HAP-1 (cell line): ENCODE measurements around the gene SIRT2.
"Not testable (repeated sequence)": the region's sequence is repeated elsewhere in the genome, so short reads cannot be mapped to it uniquely, and the experiment has no call there.

Experiments
- DNase-seq, 2 experiments: peaks; one replicate each; pipeline ENCODE4 v3.0.0-alpha.2; 2016 to 2020; ENCODE audit warnings: low spot score in 2 of 2
- H3K27me3 ChIP-seq: fragments of 250-450 bp; sonication (Bioruptor Pico); 2 replicates; pipeline ENCODE4 v1.5.1; 2020; ENCODE audit warnings: low read depth, mild to moderate bottlenecking, moderate library complexity
- H3K36me3 ChIP-seq: fragments of 250-450 bp; sonication (Bioruptor Pico); replicated peaks from 2 replicates; pipeline ENCODE4 v1.5.1; 2020; ENCODE audit warnings: mild to moderate bottlenecking
- H3K4me1 ChIP-seq: fragments of 250-450 bp; sonication (Bioruptor Pico); 2 replicates; pipeline ENCODE4 v1.5.1; 2020; ENCODE audit warnings: mild to moderate bottlenecking
- H3K4me3 ChIP-seq: fragments of 250-450 bp; sonication (Bioruptor Pico); 2 replicates; pipeline ENCODE4 v1.5.1; 2020; ENCODE audit warnings: mild to moderate bottlenecking, moderate library complexity
- H3K9me3 ChIP-seq: fragments of 250-450 bp; sonication (Bioruptor Pico); 2 replicates; pipeline ENCODE4 v1.5.1; 2020; ENCODE audit warnings: mild to moderate bottlenecking, moderate library complexity
- in situ Hi-C: fragments of 300-500 bp; cut with MboI; formaldehyde crosslinking; loops from 3 replicates; pipeline ENCODE4 v1.14.3; 2020; ENCODE audit warnings: low sequenced_read_pairs, inconsistent platforms, mixed read lengths

The SIRT2 gene

DNA sequence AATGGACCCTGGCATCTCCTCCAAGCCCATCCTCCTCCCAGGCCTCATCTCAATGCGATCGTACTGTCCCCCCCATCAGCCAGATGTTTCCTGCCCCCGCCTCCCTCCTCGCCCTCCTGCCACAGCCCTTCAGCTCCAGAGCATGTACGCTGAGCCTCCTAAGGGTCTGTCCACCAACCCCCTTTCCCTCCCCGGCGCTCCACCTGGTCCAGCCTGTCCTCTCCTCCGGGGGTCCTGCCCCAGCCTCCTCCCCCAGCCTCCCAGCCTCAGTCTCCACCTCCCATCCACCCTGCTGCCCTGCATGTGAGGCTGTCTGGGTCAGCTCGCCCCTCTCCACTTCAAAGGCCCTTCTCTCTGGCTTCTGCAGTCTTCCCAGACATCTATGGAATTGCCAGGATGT is 4.5 kb downstream of the SIRT2 start:
- DNase-seq = no peak
- no peaks in the 10 kb centered on the region for H3K36me3 ChIP-seq
- no peaks in the 10 kb centered on the region for H3K9me3 ChIP-seq
- H3K27me3 ChIP-seq = no peaks in the 10 kb centered on the region
- no peak overlapping the region for H3K4me3 ChIP-seq
- H3K4me1 ChIP-seq = peaks cover 6% of the 10 kb centered on the region
- in situ Hi-C loops = no loop called here

DNA sequence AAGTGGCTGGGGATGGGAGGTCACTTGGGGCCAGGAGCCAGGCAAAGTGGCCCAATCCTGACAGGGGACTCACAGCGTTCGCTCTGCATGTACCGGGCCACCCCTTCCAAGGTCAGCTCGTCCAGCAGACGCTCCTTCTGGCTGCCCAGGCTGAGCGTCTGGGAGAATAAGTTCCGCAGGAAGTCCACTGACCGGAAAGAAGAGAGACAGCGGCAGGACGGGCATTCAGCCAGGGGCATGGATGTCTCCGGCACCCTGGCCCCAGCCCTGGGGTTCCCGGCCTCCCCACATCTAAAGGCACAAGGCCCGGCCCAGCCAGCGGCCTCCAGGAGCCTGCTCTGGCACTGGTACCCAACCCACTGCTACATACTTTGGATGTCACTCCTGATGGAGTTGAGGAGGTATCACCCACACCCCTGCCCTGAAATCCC is 6.1 kb downstream of the SIRT2 start:
- Histone ChIP-seq H3K9me3 (no peaks in the 10 kb centered on the region), H3K36me3 (no peaks in the 10 kb centered on the region; the same call in 1 of the 2 replicates), H3K4me1 (no peaks in the 10 kb centered on the region; the same call in 1 of the 2 replicates), H3K4me3 (no peak overlapping the region), H3K27me3 (no peaks in the 10 kb centered on the region)
- in situ Hi-C loops = no loop called here
- no peak for DNase-seq

DNA sequence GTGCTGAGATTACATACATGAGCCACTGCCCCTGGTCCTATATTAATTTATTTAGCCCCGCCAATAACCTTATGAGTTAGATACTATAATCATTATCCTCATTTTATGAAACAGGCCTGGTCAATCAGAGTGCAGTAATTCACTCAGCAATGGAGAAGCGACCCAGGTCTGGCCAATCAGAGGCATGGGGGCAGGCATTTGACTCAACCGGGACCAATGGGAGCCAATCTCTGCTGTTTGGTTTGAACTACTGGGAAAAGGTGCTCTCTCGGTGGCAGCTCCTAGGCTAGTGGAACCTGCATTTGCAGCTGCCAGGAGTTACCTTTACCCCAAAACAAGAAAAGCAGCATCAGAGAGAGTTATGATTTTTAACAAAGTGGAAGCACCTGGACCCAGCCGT is 6.6 kb downstream of the SIRT2 start:
- Histone ChIP-seq H3K9me3 (no peaks in the 10 kb centered on the region), H3K27me3 (no peaks in the 10 kb centered on the region), H3K4me3 (no peak overlapping the region), H3K4me1 (no peaks in the 10 kb centered on the region), H3K36me3 (no peaks in the 10 kb centered on the region; the same call in 1 of the 2 replicates)
- no peak for DNase-seq
- in situ Hi-C loops = no loop called here

DNA sequence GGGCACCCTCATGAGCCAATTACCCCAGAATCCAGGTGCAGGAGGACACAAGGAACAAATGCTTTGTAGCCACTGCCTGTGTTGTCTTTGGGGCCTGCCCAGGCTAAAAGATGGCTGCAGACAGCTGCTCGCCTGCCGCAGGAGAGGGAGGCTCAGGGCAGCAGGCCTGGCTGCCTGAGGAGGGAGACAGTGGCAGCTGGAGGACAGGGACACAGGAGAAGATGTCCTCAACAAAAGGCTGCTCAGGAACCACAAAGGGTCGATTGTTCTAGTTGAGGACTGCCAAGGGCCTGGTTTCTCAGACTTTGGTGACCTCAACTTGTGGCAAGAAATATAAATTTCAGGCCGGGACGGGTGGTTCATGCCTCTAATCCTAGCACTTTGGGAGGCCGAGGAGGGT is 7.6 kb downstream of the SIRT2 start:
- DNase-seq = no peak

DNA sequence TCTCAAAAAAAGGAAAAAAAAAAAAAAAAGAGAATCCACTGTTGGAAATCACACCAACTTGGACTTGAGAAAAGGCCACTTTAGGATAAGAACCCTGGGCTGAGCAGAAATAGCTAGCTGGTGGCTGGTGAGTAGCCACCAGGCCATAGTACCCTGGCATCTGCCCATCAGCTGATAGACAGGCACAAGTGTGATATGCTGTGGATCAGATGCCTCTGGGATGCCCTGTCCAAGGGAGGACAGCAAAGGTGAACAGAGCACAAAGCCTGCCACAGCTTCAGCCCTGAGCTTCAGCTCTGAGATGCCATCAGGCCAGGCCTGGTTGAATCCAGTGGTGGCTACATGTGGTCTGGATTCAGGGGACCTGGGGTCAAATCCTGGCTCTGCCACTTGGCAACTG is 8.7 kb downstream of the SIRT2 start:
- no peak for DNase-seq
- Histone ChIP-seq H3K4me3 (no peak overlapping the region), H3K9me3 (no peaks in the 10 kb centered on the region), H3K27me3 (no peaks in the 10 kb centered on the region), H3K4me1 (no peaks in the 10 kb centered on the region), H3K36me3 (no peaks in the 10 kb centered on the region; the same call in none of the 2 replicates)
- in situ Hi-C loops = no loop called here

More for the DNA sequence above, 7.6 kb downstream of the SIRT2 start:
- in situ Hi-C loops = no loop called here
- Histone ChIP-seq H3K36me3 (no peaks in the 10 kb centered on the region; the same call in none of the 2 replicates), H3K27me3 (no peaks in the 10 kb centered on the region), H3K4me3 (no peak overlapping the region), H3K4me1 (no peaks in the 10 kb centered on the region), H3K9me3 (no peaks in the 10 kb centered on the region)

DNA sequence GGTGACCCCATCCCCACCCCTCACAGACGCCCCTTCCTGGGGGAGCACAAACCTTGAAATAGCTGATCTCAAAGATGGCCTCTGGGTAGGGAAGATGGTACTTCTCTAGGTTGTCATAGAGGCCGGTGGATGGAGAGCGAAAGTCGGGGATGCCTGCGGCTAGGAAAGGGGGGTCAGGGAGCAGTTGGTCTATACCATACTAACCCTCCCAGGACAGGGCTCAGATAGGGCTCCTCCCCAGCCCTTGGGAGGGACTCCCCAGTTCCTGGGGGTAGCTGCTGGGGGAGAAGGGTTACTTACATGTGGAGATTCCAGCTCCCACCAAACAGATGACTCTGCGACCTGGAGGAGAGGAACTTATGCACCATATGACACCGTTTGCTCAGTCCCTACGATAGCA is 9.6 kb downstream of the SIRT2 start:
- H3K27me3 ChIP-seq = no peaks in the 10 kb centered on the region
- H3K4me1 ChIP-seq = no peaks in the 10 kb centered on the region
- no peak for DNase-seq
- in situ Hi-C loops = no loop called here
- H3K36me3 ChIP-seq = no peaks in the 10 kb centered on the region; the same call in none of the 2 replicates
- no peaks in the 10 kb centered on the region for H3K9me3 ChIP-seq
- H3K4me3 ChIP-seq = no peak overlapping the region

DNA sequence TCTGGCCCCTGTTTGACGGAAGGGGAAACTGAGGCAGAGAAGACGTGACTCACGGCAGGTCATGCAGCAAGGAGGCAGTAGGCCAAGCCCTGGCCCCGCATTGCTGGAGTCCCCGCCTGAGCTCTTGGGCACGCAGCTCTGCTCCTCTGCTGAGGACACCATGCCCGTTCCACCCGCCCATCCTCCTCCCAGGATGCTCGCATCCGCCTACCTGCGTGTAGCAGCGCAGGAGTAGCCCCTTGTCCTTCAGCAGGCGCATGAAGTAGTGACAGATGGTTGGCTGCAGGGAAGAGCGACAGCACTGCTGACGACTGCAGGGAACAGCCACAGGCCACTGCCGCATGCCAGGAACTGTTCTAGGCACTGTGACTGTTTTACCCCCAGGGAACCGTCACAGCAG is 10.5 kb downstream of the SIRT2 start:
- in situ Hi-C loops = no loop called here
- Histone ChIP-seq H3K27me3 (no peaks in the 10 kb centered on the region), H3K36me3 (no peaks in the 10 kb centered on the region; the same call in none of the 2 replicates), H3K9me3 (no peaks in the 10 kb centered on the region), H3K4me3 (no peak overlapping the region), H3K4me1 (no peaks in the 10 kb centered on the region)
- no peak for DNase-seq

DNA sequence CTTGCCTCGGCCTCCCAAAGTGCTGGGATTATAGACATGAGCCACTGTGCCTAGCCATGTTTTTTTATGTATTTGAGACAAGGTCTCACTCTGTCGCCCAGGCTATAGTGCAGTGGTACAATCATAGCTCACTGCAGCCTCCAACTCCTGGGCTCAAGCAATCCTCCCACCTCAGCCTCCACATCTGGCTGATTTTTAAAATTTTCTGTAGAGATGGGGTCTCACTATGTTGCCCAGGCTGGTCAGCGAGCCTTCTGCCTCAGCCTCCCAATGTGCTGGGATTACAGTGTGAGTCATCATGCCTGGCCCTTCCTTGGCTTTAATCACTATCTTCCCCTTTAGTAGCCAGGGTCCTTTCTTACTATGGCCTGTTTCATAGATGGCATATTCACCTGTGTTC is 14.7 kb downstream of the SIRT2 start:
- H3K4me3 ChIP-seq, H3K4me1 ChIP-seq, DNase-seq, H3K9me3 ChIP-seq, H3K36me3 ChIP-seq, H3K27me3 ChIP-seq, in situ Hi-C loops: not testable (repeated sequence)

DNA sequence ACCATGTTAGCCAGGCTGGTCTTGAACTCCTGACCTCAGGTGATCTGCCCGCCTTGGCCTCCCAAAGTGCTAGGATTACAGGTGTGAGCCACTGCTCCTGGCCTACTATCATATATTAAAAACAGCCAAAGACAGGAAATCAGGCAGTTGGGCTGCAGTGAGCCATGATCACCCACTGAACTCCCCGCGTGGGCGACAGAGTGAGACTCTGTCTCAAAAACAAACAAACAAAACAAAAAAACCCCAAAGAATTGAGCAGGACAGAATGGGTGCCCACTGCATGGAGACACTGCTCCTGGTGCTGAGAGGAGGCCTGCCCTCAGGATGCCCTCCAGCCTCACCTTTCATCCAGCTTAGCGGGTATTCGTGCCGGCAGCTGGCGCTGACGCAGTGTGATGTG is 16.1 kb downstream of the SIRT2 start:
- Histone ChIP-seq H3K4me3 (no peak overlapping the region), H3K36me3 (no peaks in the 10 kb centered on the region; the same call in 1 of the 2 replicates), H3K9me3 (no peaks in the 10 kb centered on the region), H3K27me3 (no peaks in the 10 kb centered on the region), H3K4me1 (no peaks in the 10 kb centered on the region)
- no peak for DNase-seq
- in situ Hi-C loops = no loop called here

DNA sequence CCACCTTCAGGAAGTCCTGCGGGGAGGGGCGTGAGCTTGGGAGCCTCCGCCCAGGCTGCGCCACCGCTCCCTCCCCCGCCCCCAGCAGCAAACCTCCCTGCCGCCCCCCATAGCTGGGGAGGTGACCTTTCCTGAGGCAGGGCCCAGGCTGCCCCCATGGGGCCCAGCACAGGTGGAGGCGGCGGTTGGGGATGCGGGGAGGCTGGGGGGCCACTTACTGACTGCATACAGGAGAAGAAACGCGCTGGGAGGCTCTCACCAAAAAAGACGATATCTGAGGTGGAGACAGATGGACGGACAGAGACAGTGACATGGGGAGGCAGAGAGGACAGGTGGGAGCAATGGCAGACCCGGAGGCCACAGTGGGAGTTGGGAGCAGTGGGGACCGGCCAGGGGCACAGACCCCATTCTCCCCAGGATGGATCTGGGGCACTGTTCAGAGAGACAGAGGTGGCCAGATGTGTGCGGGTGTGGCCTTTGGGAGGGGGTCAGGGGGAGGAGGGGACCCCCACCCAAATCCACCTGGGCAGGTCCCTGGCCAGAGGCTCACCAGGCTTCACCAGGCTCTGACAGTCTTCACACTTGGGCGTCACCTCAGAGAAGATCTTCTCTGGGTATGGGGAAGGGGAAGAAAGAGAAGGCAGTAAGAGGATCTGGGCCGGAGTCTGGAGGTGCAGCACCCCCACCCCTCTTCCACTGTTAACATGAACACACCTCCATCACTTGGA is 18.4 kb downstream of the SIRT2 start:
- Histone ChIP-seq H3K9me3 (no peaks in the 10 kb centered on the region), H3K36me3 (no peaks in the 10 kb centered on the region), H3K4me3 (no peak overlapping the region), H3K27me3 (no peaks in the 10 kb centered on the region), H3K4me1 (no peaks in the 10 kb centered on the region)
- DNase-seq = no peak
- in situ Hi-C loops = no loop called here

DNA sequence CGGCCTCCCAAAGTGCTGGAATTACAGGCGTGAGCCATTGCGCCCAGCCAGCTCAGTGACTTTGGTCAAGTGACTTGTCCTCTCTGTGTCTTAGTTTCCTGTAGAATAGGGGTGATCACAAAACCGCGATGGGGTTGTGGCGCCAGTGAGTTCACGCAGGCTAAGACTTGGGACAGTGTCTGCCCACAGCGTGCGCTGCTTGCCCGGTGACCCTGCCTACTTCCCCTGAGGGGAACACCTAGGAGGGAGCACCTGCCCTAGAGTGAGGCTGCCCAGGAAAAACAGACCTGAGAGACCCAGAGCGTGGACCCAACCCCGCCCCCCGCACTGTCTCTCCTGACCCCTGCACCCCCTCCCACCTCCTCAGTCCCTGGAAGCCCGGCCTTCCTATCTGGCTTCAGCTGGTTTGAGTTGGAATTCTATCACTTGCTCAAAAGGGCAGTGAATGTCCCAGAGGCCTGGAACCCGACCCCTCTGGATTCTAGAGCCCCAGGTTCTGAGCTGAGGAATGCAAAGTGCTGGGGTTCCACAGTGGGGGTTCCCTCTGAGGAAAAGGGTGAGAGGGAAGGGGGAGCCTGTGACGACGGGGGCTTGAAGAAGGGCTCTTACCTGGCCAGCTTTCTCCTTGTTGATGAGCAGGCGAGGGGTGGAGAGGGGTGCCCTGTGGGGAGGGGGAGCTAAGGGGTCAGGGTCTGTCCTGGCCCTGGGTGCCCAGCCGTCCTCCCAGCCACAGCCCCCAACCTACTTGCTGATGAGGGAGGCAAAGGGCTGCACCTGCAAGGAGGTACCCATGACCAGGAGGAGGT is 19.1 kb downstream of the SIRT2 start:
- in situ Hi-C loops = no loop called here
- no peaks in the 10 kb centered on the region for H3K9me3 ChIP-seq
- DNase-seq = no peak
- no peaks in the 10 kb centered on the region for H3K4me1 ChIP-seq
- H3K4me3 ChIP-seq = no peak overlapping the region
- no peaks in the 10 kb centered on the region for H3K36me3 ChIP-seq
- no peaks in the 10 kb centered on the region for H3K27me3 ChIP-seq

DNA sequence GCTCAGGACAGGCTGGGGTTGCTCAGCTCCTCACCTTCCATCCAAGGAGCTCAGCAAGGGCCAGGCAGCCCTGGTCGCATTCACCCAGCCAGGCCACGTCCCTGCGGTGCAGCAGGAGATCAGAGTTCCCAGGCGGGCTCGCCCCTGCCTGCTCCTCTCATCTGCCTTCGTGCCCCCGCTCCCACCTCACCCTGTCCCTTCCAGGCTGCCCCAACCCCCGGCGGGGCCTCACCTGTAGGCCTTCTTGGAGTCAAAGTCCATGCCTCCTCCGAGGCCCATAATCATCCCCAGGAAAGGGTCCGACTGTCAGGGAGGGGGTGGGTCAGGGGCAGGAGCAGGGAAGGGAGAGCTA is 20.0 kb downstream of the SIRT2 start:
- Histone ChIP-seq H3K4me3 (no peak overlapping the region), H3K27me3 (no peaks in the 10 kb centered on the region), H3K36me3 (no peaks in the 10 kb centered on the region), H3K4me1 (no peaks in the 10 kb centered on the region), H3K9me3 (no peaks in the 10 kb centered on the region)
- in situ Hi-C loops = no loop called here
- DNase-seq = no peak

DNA sequence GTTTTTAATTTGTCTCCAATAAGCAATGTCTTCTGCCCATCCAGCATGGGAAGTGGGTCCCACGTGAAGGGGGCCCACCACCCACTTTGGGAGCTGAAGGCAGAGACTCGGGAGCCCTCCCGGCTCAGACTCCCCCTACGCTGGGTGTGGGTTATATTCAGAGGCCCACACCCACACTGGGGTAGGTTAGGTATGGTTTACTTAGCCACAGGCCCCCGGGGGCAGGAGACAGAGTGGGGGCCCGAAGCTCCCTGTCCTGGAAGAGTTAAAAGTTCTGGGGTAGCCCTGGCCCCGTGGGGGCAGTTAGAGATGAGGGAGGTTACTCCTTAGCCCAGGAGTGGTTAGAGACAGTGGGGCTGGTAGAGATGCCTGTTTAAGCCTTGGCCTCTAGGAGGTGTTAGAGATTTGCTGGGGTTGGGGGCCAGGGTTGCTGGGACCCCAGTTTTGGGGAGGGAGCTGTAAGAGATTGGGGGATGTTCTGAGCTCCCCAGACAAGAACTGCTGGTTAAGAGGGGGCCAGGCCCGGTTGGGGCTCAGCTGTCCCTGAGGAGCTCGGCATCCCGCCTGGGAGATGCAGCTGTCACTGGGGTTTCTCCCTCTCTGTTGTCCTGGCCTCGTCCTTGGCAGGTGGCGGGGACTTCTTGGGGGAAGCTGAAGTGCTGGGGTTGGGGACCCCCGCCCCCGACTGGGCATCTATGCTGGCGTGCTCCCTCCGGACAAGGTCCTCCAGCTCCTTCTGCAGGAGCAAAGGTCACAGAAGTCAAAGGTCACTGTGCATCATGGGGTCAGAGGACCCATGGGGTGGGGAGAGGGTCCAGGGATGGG is 20.6 kb downstream of the SIRT2 start:
- no peaks in the 10 kb centered on the region for H3K36me3 ChIP-seq
- no peaks in the 10 kb centered on the region for H3K4me1 ChIP-seq
- H3K27me3 ChIP-seq = no peaks in the 10 kb centered on the region
- H3K4me3 ChIP-seq = no peak overlapping the region
- in situ Hi-C loops = no loop called here
- no peak for DNase-seq
- H3K9me3 ChIP-seq = no peaks in the 10 kb centered on the region
